22Rv1 (cell line): Measurements from ENCODE around the gene SENP7.

ENCODE experiments used
- ZFX ChIP-seq: fragments of 450-650 bp; IDR thresholded peaks from 2 replicates; pipeline ENCODE4 v1.6.1; 2017; ENCODE audit warnings: antibody characterized with exemption, borderline replicate concordance
- TF ChIP-seq, protein P1 (sequence below): fragments of 450-650 bp; IDR thresholded peaks from 2 replicates; pipeline ENCODE4 v1.5.1; 2017; ENCODE audit warnings: mild to moderate bottlenecking

DNA sequence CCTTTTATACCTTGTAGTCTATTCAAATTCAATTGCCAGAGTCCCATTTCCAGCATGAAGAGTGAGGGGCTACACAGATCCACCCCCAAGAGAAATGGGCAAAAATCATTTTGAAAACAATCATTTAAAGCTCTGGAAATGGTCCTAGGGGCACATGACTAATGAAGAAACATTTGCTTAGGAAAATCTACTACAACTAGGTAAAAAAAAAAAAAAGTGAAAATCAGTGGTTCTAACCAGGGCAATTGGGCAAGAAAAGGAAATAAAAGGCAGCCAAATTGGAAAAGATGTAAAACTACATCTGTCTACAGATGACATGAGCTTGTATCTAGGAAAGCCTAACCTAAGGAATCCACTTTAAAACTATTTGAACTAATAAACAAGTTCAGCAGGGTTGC is 202.0 kb downstream of the SENP7 start:
- TF ChIP-seq, protein P1, sequence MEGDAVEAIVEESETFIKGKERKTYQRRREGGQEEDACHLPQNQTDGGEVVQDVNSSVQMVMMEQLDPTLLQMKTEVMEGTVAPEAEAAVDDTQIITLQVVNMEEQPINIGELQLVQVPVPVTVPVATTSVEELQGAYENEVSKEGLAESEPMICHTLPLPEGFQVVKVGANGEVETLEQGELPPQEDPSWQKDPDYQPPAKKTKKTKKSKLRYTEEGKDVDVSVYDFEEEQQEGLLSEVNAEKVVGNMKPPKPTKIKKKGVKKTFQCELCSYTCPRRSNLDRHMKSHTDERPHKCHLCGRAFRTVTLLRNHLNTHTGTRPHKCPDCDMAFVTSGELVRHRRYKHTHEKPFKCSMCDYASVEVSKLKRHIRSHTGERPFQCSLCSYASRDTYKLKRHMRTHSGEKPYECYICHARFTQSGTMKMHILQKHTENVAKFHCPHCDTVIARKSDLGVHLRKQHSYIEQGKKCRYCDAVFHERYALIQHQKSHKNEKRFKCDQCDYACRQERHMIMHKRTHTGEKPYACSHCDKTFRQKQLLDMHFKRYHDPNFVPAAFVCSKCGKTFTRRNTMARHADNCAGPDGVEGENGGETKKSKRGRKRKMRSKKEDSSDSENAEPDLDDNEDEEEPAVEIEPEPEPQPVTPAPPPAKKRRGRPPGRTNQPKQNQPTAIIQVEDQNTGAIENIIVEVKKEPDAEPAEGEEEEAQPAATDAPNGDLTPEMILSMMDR, result no peak
- no peak for TF ChIP-seq ZFX
